G401 (cell line): ENCODE results near the gene SLFN14. TPM values are rescaled to one million over a fixed set of nuclear protein-coding genes. Genes with fewer than 3 reads are reported as not detected.

Experiments used
- DNase-seq: peaks from one replicate; pipeline ENCODE4 v3.0.0-alpha.2; 2015; ENCODE audit warnings: low spot score
- in situ Hi-C: cut with HindIII; loops from 2 replicates; pipeline ENCODE4 v1.10.0; 2016; ENCODE audit warnings: low sequenced_read_pairs, mixed read lengths
- total RNA-seq: library from RNA; depleted of rRNA; stranded (reverse); fragments of >200 nt; shearing (Covaris generic); gene quantifications from 2 replicates; pipeline ENCODE4 v1.2.3, GENCODE V29; 2014; rRNA removed

Gene SLFN14
- total RNA-seq = not detected in 2 replicates

DNA sequence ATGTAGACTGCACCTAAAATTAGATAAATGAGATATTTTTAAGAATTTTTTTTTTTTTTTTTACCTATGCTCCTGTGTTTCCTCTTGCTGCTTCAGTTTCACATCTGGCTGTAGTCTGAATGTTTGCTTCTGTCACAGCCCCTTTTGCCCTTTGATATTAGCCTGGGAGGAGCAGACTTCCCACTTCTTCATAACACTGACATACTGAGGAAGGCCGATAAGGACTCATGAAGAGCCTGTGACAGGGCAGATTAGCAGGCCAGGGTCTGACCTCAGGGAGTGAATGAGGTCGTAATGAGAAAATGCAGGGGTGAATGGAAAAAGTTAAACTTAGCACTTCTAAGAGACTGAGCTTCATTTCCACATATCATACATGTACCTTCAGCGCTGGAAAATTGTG, at the start of gene SLFN14:
TSS of gene SLFN14 (minus strand) at position 117 of the 400 bp plus-strand sequence. CDS start 2,757 bp downstream, outside the sequence.
- DNase-seq = no peak
- in situ Hi-C loops = no loop called here

DNA sequence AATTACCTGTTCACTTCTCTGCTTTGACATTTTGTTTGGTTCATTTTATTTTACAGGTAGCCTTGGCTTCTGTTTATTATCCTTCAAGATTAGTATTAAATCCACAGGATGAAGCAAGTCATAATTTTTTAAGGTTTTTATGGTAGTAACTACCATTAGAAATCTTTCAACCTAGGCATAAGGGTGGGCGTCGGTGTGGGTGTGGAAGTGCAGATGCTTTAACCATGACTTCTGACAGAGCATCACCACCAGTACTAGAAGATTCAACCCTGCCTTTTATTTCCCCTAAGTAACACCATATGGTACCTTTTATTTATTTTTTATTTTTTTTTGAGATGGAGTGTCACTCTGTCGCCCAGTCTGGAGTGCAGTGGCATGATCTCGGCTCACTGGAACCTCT, 49.2 kb upstream of the SLFN14 start:
- in situ Hi-C loops = no loop called here
- DNase-seq = no peak

DNA sequence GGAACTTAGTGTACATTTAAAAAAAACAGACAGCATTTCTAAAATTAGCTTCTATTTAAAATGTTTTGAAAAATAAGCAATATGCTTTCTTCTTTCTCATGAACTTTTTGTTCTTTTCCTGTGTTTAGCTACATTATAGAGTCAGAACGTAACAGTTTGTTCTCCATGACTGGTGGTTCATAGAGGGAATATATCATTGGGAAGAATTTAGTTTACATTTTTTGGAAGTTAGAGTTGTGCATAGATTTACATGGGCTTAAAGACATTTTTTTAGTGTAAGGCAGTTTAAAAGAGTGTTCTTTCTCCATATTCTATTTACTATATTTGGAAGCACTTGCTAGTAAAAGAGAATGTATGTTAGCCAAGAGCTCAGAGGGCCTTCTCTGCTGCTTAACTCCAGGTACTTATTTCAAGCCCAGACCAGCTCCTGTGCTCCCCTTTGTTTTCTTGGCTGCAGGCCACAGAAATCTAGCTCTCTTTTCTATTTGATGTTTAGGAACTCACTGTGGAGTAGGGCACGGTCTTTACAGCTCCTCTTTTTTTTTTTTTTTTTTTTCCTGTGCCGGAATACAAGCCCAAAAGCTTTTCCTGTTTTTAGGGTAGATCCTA, 46.7 kb upstream of the SLFN14 start:
- in situ Hi-C loops = no loop called here
- DNase-seq = peak; percentile 25

DNA sequence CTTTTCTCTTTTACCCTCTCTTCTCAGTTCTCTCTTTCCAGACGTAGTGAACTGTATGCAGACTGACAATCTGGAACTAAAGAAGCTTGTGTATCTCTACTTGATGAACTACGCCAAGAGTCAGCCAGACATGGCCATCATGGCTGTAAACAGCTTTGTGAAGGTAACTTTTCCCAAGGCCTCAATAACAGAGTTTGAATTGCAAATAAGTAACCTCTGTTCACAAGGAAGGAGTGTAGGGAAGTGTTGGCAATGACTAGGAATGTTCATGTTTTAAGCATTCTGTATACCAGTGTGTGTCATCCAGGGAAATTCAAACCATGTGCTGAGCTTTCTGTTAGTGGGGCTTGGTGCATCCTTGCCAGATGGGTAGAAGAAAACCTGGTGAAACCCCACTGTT, 45.1 kb upstream of the SLFN14 start:
- no peak for DNase-seq
- in situ Hi-C loops = no loop called here

DNA sequence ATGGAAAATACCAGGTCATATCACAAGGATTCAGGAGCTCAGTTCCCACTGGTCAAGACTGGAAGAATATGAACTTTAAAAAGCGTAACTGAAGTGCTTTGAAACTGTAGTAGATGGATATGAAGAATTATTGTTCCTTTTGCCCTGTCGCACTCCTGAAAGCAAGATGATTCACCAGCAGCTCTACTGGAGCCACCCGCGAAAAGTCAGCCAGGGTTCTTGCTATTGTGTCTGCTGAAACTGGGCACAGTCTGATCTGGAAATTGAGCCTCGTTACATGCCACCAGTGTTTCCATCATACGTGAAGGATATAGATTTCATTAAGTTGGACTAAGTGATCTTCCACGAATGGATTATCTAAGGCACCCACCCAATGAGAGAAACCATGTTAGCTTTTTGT, 43.1 kb upstream of the SLFN14 start:
- no peak for DNase-seq

DNA sequence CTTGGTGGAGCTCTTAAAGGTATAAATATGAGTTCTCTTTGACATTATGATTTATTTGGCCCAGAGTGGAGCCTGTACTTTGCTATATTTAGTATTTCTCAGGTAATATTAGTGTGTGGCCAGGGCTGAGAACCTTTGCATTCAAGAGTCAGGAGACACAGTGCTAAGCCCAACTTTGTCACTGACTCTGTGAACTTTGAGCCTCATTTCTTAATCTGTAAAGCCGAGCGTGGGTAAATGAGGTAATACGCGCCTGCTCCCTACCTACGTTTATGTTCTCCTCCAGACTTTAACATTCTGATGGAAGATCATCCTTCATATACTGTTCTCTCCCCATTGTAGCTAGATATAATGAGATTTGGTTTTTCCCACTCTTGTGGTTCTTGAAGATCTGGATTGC, 37.0 kb upstream of the SLFN14 start:
- in situ Hi-C loops = no loop called here
- no peak for DNase-seq

More for the DNA sequence above, 43.1 kb upstream of the SLFN14 start:
- in situ Hi-C loops = no loop called here

DNA sequence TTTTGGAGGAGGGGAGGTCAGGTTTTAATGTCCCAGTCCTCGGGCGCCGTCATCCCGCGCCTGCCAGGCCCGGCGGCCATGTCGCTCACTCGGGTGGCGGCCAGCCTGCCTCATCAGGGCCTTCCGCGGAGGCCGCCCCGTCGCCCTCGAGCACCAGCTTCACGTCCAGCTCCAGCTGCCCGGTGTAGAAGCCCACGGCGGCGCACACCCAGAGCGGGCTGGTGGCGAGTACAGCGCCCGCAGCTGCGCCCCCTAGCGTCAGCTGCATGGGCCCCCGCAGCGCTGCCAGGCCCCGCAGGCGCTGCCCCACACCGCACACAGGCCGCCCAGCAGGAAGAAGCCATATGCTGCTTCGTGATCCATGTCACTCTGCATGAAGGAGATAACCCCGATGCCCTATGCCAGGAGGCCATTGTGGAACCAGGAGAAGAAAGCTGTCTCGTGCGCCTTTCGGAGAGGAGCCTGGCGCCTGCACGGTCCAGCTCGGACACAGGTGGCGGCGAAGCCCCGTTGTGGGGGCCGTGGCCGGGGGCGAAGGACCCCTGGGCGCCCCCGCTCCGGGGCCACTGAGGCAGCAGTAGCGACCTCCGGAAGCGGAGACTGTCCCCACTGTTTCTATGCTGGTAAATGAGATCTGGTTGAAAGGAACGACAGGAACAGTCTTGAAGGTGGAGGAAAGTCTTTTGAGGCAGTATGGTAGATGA, 36.1 kb upstream of the SLFN14 start:
- in situ Hi-C loops = no loop called here
- no peak for DNase-seq

DNA sequence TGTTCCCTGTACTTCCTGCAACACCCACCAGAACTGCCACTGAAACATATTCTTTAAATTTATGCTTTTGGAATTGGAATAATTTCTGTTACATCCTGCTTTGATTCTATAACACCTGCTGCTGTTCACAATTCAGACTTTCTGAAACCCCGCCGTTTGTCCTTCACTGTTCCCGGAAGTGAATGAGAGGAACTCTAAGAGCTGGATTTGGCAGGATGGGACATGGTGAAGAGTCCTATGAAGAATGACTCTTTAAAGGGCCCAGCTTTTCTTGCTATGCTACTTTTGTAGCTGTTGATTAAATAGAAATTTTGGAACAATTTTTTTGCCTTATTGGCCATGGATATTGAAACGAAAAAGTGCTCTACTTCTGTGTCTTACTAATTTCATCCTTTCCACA, 35.5 kb upstream of the SLFN14 start:
- in situ Hi-C loops = no loop called here
- DNase-seq = no peak

DNA sequence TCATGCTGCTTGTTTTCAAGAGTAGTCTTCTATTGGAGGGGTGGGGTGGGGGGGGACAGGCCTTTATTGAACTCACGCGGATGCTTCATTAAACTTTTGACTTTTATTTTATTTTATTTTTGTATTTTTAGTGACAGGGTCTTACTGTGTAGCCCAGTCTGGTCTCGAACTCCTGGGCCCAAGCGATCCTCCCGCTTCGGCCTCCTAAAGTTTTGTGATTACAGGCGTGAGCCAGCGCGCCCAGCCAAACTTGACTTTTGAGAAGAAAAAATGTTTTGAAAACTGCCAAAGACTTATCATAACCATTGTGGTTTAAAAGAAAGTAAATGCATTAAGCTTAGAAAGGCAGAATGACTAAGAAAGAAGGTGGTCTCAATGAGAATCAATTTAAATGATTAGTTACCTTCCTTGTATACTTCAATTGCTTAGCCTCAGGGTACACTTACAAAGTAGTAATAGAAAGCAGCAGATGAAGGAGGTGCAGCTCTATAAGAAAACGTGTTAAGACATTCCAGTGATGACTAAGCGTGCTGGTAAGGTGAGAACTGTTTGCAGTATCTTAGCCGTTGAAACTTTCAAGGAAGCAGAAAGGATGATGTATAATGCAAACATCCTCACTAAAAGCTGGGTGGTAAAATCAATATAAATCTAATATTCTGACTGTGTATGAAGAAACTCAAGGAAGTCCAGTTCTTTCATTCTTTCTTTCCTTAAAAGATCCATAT, 27.7 kb upstream of the SLFN14 start:
- no peak for DNase-seq
- in situ Hi-C loops = no loop called here

DNA sequence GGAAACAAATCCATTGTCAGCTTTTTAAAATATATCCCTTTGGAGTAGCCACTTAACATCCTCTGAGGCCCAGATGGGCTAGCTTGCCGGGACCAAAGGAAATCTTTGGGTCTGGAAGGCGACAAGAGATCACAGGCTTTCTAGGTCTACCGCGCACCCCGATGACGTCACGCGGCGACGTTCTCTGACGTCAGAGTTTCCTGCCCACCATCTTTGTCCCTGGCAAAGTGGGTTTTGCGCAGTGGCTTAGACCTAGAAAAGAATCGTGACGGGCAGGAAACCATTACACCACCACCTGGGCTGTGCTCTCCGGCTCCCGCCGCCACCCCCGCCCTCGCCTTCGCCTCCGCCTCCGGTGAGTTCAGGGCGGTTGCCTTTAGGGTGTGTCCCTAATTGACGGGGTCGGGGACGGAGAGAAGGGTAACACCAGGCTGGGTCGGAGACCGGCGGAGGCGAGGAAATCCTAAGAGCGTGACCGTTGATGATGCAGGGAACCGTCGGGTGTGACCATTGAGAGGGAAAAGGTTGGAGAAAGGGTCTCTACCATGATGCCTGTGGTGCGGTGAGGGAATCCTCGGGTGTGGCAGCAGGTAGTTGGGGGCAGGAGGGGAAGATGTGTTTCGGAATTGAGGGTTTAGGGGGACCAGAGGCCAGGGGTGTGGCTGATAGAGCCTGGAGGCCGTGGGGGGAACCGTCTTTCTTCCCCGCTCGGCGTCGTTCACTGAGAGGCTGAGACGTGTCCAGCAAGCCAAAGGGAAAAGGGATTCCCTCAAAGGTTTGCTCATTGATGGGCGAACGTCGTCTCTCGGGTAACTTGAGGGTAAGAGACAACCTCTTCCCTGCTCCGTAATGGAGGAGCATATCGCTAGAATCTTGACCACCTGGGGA, 26.7 kb upstream of the SLFN14 start, which contains the start of gene AP2B1:
TSS of gene AP2B1 (plus strand) at position 249 of the 888 bp plus-strand sequence. CDS start 6,709 bp downstream, outside the sequence.
- peak; percentile 95 for DNase-seq
- in situ Hi-C loops = no loop called here

DNA sequence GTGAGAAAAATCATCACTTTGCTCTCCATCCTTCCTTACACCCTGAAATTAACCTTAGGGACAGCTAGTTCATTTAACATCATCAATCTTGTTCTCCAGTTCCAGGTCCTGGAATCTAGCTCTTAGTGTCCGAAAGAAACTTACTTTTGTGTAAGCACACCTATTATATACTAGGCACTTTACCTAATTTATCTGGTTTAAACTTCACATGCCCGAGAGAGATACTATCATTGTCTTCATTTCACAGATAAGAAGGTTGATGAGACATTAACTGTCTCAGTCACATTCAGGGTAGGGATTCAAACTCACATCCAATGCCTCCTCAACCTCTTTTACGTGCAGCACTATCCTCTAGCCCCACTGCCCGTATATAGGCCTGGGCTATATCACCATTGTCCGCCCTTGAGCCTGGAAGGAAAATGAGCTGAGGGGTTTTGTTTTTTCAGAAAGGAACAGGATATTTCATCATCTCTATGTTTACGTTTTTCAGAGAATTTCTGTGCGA, 26.0 kb upstream of the SLFN14 start:
- DNase-seq = no peak
- in situ Hi-C loops = no loop called here

DNA sequence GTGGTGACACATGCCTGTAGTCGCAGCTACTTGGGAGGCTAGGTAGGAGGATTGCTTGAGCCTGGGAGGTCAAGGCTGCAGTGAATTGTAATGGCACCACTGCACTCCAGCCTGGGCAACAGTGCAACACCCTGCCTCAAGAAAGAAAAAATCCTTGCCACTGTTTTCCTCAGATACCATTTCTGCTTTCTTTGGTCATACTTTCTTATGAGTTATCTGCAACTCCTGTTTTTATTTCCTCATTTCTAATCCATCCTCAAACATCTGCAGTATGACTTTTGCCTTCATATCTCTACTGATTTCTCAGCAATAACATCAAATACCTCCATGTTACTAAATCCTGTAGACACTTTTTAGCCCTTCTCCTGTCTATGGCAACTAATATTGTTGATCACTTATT, 23.4 kb upstream of the SLFN14 start:
- in situ Hi-C loops = no loop called here

DNA sequence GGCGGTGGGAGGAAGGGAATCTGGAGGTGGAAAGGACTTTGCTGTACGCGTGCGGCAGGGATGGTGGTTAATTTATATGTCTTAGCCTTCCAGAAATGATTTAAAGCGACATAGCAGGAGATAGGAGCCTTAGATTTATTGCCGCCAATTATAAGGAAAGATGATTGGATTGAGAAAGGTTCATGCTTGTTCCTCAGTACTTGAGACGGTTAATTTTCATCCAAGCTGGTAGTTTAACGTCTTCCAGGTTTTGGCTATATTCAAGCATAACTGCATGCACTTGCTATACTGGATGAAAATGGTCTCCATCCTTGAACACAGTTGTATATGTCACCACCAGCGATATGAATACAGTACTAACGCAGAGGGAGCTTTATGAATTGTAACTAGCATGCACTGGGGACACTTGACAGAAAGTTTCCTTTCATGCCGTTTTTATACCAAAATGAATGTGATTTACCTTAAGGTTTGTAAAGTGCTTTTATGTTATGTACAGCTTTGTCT, 18.4 kb upstream of the SLFN14 start:
- no peak for DNase-seq
- in situ Hi-C loops = no loop called here

More for the DNA sequence above, 23.4 kb upstream of the SLFN14 start:
- no peak for DNase-seq

DNA sequence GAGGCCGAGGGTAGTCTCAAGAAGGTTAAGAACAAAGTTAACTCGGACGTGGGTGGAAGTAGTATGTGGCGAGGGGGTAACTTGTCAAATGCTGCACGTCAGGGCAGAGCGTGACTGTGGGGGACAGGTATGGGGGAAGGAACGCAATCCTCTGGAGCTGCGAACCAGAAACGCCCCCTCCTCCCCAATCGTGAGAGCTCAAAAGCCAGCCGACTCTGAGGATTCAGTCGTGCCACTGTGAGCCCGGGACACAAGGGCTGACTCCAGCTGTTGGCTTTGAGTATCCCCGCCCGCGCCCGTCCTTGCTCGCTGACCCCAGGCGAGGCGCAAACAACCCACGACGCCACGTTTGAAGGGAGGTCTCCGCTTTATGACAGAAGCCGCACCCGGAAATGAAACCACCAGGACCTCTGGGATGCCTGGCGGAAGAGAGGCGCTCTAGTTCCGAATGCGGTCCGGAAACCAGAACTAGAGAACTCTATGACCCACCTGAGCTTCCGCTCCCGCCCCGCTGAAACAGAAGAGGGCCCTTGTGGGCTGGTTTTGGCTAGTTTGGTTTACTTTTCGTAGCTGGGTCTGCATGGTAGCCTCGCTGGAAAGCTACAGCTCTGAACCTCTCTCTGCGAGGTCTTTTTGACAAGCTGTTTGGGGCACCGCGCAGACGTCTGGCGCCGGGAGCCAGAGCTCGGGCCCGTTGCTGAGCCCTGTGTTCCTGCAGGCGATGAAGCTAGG, 17.7 kb upstream of the SLFN14 start, which contains the start of gene PEX12:
TSS of gene PEX12 (minus strand) at position 375 of the 732 bp plus-strand sequence. CDS start 550 bp downstream, outside the sequence.
- DNase-seq = peak; percentile 98
- in situ Hi-C loops = no loop called here

DNA sequence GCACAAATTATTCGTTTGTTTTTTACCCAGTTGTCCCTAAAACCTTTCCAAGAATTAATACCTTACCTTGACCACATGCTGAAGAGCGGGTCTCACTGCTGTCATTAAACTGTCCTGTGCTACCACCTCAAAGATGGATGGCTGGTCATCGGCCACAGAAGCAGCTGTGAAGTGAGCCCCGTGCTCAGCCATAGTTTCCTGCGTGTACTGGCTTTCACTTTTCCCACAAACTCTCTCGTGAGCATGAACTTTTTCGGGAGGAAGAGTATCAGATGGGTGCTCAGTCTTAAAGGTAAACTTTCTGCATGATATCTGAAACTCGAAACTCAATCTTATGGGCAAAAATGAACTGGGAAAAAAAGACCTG, 17.2 kb upstream of the SLFN14 start:
- in situ Hi-C loops = no loop called here
- DNase-seq = peak; percentile 26

DNA sequence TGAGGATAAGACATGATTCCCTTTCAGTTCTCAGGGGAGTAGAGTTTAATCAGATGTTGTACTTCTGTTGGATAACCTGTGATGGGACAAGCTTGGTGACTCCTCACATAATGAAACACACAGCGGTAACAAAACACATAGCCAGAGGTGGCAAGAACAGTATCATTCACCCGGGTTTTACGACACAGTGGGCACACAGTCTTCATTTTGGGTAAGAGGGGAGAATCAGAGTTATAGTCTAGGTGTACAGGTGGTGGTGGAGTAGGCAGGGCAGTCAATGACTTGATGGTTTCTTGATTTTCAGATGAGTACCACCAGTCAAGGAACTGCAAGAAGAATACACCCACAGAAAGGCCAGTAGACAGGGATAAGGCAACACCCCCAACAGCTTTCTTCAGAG, 15.1 kb upstream of the SLFN14 start:
- DNase-seq = no peak
- in situ Hi-C loops = no loop called here

DNA sequence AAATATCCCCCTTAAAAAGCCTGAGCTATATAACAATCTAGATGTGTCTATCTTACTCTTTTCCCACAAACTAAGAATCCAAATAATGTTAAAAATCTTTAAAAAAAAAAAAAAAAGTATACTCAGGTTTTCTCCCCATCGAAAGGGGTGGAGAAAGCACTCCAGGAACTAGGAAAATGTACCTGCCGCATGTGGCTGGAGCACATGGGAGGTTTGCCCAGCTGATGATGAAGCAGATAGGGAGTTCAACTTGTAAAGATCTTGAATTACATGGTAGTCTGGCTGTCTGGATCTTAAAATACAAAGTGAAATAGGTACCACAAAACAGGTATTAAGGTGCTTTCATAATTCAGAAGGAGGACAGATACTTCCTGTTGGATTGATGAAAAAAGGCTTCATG, 8.8 kb upstream of the SLFN14 start:
- in situ Hi-C loops = no loop called here
- DNase-seq = no peak

DNA sequence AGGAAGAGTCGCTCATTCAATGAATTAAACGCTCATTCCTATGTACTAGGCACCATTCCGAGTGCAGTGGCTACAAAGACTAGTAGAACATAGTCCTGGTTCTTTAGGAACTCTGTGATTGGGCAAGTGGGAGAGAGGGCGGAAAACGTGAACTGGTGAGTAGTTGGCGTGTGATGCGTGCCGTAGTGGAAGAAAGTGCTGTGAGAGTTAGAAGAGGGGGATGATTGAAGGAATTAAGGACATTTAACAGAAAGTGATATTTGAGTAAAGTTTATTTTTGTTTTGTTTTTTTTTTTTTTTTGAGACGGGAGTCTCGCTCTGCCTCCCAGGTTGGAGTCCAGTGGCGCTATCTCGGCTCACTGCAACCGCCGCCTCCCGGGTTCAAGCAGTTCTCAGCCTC, 7.9 kb upstream of the SLFN14 start:
- in situ Hi-C loops = no loop called here
- DNase-seq = peak; percentile 13
